ENCODE data around the gene SSR3. TPM values are rescaled to one million over a fixed set of nuclear protein-coding genes. Genes with fewer than 3 reads are reported as not detected.

Gene SSR3
- total RNA-seq, 1 donor from 2014 or later, result 377 TPM

DNA sequence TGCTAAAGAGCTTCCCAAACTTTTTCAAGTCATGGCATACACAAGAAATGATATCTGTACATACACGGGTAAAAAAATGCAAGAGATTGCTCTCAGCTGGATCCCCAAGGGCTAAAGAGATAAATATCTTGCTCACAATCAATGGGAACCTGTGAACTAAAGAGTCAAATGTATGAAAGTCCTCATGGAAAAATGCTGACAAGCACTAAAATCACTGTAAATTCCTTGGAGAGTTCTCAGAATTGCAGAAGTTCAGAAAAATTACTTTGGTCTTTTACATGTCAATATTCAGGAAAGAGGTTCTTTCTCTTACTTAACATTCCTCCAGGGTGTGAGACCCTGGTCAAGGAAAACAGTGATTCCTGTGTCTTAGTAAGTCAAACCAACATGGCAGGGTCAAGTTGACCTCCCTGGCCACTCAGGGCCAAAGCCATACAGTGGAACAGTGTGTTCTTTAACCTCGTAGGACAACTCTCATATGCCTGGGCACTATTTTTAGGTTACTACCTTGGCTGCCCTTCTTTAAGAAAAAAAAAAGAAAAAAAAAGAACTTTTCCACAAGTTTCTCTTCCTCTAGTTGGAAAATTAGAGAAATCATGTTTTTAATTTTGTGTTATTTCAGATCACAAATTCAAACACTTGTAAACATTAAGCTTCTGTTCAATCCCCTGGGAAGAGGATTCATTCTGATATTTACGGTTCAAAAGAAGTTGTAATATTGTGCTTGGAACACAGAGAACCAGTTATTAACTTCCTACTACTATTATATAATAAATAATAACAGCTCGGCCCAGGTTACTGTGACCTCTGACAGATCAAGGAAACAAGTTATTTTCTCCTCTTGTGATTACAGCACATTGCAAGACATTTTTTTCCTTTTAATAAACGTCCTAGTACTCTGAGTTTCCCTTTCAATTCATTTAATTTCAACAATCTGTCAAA is 12.5 kb downstream of the SSR3 start:
- peaks cover 81% of the 10 kb centered on the region for H3K4me1 Mint-ChIP-seq (ENCODE audit: low read depth)
- DNase-seq (ENCODE audit: low spot score), result no peak

GRCh38 chr3:156539802-156540201 is 15.1 kb downstream of the SSR3 start:
- TF ChIP-seq, protein P1, sequence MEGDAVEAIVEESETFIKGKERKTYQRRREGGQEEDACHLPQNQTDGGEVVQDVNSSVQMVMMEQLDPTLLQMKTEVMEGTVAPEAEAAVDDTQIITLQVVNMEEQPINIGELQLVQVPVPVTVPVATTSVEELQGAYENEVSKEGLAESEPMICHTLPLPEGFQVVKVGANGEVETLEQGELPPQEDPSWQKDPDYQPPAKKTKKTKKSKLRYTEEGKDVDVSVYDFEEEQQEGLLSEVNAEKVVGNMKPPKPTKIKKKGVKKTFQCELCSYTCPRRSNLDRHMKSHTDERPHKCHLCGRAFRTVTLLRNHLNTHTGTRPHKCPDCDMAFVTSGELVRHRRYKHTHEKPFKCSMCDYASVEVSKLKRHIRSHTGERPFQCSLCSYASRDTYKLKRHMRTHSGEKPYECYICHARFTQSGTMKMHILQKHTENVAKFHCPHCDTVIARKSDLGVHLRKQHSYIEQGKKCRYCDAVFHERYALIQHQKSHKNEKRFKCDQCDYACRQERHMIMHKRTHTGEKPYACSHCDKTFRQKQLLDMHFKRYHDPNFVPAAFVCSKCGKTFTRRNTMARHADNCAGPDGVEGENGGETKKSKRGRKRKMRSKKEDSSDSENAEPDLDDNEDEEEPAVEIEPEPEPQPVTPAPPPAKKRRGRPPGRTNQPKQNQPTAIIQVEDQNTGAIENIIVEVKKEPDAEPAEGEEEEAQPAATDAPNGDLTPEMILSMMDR (IDR thresholded peaks at IDR 0.05), result no peak
- Mint-ChIP-seq H3K27ac (ENCODE audit: unreplicated experiment) (peak overlapping the region; percentile 49), H3K4me3 (ENCODE audit: unreplicated experiment) (no peak overlapping the region), H3K27me3 (ENCODE audit: low read depth) (no peaks in the 10 kb centered on the region), H3K4me1 (ENCODE audit: low read depth) (peaks cover 75% of the 10 kb centered on the region), H3K36me3 (ENCODE audit: low read depth) (peaks cover 24% of the 10 kb centered on the region), H3K9me3 (ENCODE audit: low read depth) (no peaks in the 10 kb centered on the region)
- DNase-seq (ENCODE audit: low spot score), result no peak

More for the DNA sequence above, 12.5 kb downstream of the SSR3 start:
- TF ChIP-seq, protein P1 (IDR thresholded peaks at IDR 0.05), result no peak
- Mint-ChIP-seq H3K4me3 (ENCODE audit: unreplicated experiment) (no peak overlapping the region), H3K27me3 (ENCODE audit: low read depth) (no peaks in the 10 kb centered on the region), H3K9me3 (ENCODE audit: low read depth) (no peaks in the 10 kb centered on the region), H3K27ac (ENCODE audit: unreplicated experiment) (peak overlapping the region; percentile 77), H3K36me3 (ENCODE audit: low read depth) (peaks cover 40% of the 10 kb centered on the region)

GRCh38 chr3:156539051-156539450 is 15.9 kb downstream of the SSR3 start:
- no peaks in the 10 kb centered on the region for H3K9me3 Mint-ChIP-seq (ENCODE audit: low read depth)
- H3K4me1 Mint-ChIP-seq (ENCODE audit: low read depth), result peaks cover 75% of the 10 kb centered on the region
- no peak overlapping the region for H3K4me3 Mint-ChIP-seq (ENCODE audit: unreplicated experiment)
- H3K36me3 Mint-ChIP-seq (ENCODE audit: low read depth), result peaks cover 23% of the 10 kb centered on the region
- TF ChIP-seq, protein P1 (IDR thresholded peaks at IDR 0.05), result no peak
- H3K27ac Mint-ChIP-seq (ENCODE audit: unreplicated experiment), result peak overlapping the region; percentile 70
- DNase-seq (ENCODE audit: low spot score), result no peak
- no peaks in the 10 kb centered on the region for H3K27me3 Mint-ChIP-seq (ENCODE audit: low read depth)

DNA sequence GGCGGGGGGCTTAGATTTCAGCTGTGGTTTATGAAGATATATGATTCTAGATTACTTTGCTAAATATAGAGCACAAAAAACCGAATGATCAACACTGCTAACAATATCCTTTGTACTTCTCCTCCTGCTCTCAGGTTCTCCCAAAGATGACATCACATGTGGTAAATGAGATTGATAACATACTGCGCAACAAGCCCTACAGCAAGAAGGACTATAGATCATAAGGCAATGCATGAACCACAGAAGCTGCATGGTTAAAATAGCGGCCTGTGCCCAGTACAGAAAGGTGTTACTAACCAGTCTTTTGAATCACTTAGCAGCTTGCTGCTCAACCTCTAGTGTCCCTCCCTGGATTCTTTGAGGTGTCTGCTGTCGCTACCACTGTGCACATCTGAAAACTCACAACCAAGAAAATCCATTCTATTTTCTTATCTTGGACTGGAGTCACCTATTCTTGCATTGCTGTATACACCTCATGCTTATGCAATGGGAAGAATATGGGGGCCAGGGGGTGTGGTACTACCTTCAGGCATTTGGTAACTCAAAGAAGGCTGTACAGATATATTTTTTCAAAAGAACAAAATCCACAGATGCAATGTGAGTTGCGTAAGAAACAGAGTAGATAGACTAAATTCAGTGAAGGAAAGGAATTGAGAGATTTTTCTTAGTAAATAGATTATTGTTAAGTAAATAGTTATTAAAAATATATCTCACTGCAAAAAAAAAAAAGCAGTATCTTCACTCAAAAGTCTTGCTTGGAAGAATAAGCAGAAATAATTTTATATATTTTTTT is 18.2 kb downstream of the SSR3 start:
- peaks cover 72% of the 10 kb centered on the region for H3K4me1 Mint-ChIP-seq (ENCODE audit: low read depth)
- H3K27me3 Mint-ChIP-seq (ENCODE audit: low read depth), result no peaks in the 10 kb centered on the region
- no peak for DNase-seq (ENCODE audit: low spot score)
- H3K9me3 Mint-ChIP-seq (ENCODE audit: low read depth), result no peaks in the 10 kb centered on the region
- TF ChIP-seq, protein P1 (IDR thresholded peaks at IDR 0.05), result no peak
- H3K36me3 Mint-ChIP-seq (ENCODE audit: low read depth), result peaks cover 9% of the 10 kb centered on the region
- H3K4me3 Mint-ChIP-seq (ENCODE audit: unreplicated experiment), result no peak overlapping the region
- peak overlapping the region; percentile 99 for H3K27ac Mint-ChIP-seq (ENCODE audit: unreplicated experiment)

GRCh38 chr3:156535798-156536197 is 19.1 kb downstream of the SSR3 start:
- Mint-ChIP-seq H3K4me3 (ENCODE audit: unreplicated experiment) (no peak overlapping the region), H3K36me3 (ENCODE audit: low read depth) (peaks cover 8% of the 10 kb centered on the region), H3K27ac (ENCODE audit: unreplicated experiment) (peak overlapping the region; percentile 99), H3K9me3 (ENCODE audit: low read depth) (no peaks in the 10 kb centered on the region), H3K27me3 (ENCODE audit: low read depth) (no peaks in the 10 kb centered on the region), H3K4me1 (ENCODE audit: low read depth) (peaks cover 70% of the 10 kb centered on the region)
- TF ChIP-seq, protein P1 (IDR thresholded peaks at IDR 0.05), result no peak
- DNase-seq (ENCODE audit: low spot score), result no peak

Measured in chondrocyte (in vitro differentiated cells).